Loucy (cell line): ENCODE measurements around the gene BBX.

ENCODE experiments used
- H2AFZ ChIP-seq: fragments of 200-600 bp; sonication (generic); 2 replicates; pipeline ENCODE4 v1.6.0; 2016; ENCODE audit warnings: antibody characterized with exemption, mild to moderate bottlenecking, low read length, moderate library complexity
- H3F3A ChIP-seq: fragments of 200-600 bp; 2 replicates; pipeline ENCODE4 v1.6.0; 2016; ENCODE audit warnings: antibody characterized with exemption, low read depth, mild to moderate bottlenecking
- H3K27me3 ChIP-seq: fragments of 200-600 bp; sonication (generic); 2 replicates; pipeline ENCODE4 v1.6.1; 2014; ENCODE audit warnings: low read length, mild to moderate bottlenecking; ENCODE audit not compliant: insufficient read depth, poor library complexity, severe bottlenecking
- H3K36me3 ChIP-seq: fragments of 200-600 bp; sonication (generic); 2 replicates; pipeline ENCODE4 v1.6.1; 2016; ENCODE audit warnings: low read length; ENCODE audit not compliant: insufficient read depth
- H3K4me1 ChIP-seq: fragments of 200-600 bp; sonication (generic); 2 replicates; pipeline ENCODE4 v1.5.1; 2014; ENCODE audit warnings: low read length, mild to moderate bottlenecking; ENCODE audit not compliant: insufficient read depth, poor library complexity, severe bottlenecking
- H3K4me2 ChIP-seq: fragments of 200-600 bp; sonication (generic); 2 replicates; pipeline ENCODE4 v1.6.0; 2014; ENCODE audit warnings: antibody characterized with exemption, low read length, low read depth, mild to moderate bottlenecking; ENCODE audit not compliant: poor library complexity, severe bottlenecking
- H3K4me3 ChIP-seq: fragments of 200-600 bp; sonication (generic); 2 replicates; pipeline ENCODE4 v1.5.1; 2014; ENCODE audit warnings: low read length, mild to moderate bottlenecking, mixed read lengths; ENCODE audit not compliant: poor library complexity, severe bottlenecking
- H3K79me2 ChIP-seq: fragments of 200-600 bp; sonication (generic); 2 replicates; pipeline ENCODE4 v1.6.1; 2014; ENCODE audit warnings: low read length; ENCODE audit not compliant: insufficient read depth
- H3K9ac ChIP-seq: fragments of 200-600 bp; sonication (generic); 2 replicates; pipeline ENCODE4 v1.6.0; 2014; ENCODE audit warnings: mild to moderate bottlenecking, low read depth, low read length, moderate library complexity; ENCODE audit not compliant: poor library complexity, severe bottlenecking
- H3K9me2 ChIP-seq: fragments of 200-600 bp; sonication (generic); replicated peaks from 2 replicates; pipeline ENCODE4 v1.6.1; 2016; ENCODE audit warnings: low read depth, low read length, mixed read lengths
- H3K9me3 ChIP-seq: fragments of 200-600 bp; sonication (generic); 2 replicates; pipeline ENCODE4 v1.6.1; 2014; ENCODE audit warnings: mild to moderate bottlenecking, antibody characterized with exemption, low read length, low read depth; ENCODE audit not compliant: insufficient read depth
- H4K20me1 ChIP-seq: fragments of 200-600 bp; sonication (generic); 2 replicates; pipeline ENCODE4 v1.6.0; 2014; ENCODE audit warnings: antibody characterized with exemption, low read length, mild to moderate bottlenecking; ENCODE audit not compliant: insufficient read depth, poor library complexity, severe bottlenecking
- CTCF ChIP-seq: fragments of 200-600 bp; sonication (generic); conservative IDR thresholded peaks from 2 replicates; pipeline ENCODE4 v1.5.1; 2014; ENCODE audit warnings: mild to moderate bottlenecking, antibody characterized with exemption, low read length
- EZH2phosphoT487 ChIP-seq: fragments of 200-600 bp; IDR thresholded peaks from 2 replicates; pipeline ENCODE4 v1.6.1; 2018; ENCODE audit warnings: antibody characterized with exemption, mild to moderate bottlenecking, moderate library complexity, borderline replicate concordance

The BBX gene

GRCh38 chr3:107813026-107813425, 290.3 kb downstream of the BBX start:
- H3K9me3 ChIP-seq = no peaks in the 10 kb centered on the region
- H3K9me2 ChIP-seq = no peaks in the 10 kb centered on the region
- no peak overlapping the region for H3K4me2 ChIP-seq
- no peak overlapping the region for H3K9ac ChIP-seq
- H3K4me3 ChIP-seq = no peak overlapping the region
- no peaks in the 10 kb centered on the region for H4K20me1 ChIP-seq
- H2AFZ ChIP-seq = no peak overlapping the region
- H3K27me3 ChIP-seq = no peaks in the 10 kb centered on the region
- H3K4me1 ChIP-seq = peaks cover 22% of the 10 kb centered on the region
- H3K36me3 ChIP-seq = peaks cover 2% of the 10 kb centered on the region; the same call in 1 of the 2 replicates
- TF ChIP-seq EZH2phosphoT487 = no peak
- TF ChIP-seq CTCF = no peak
- H3F3A ChIP-seq = 0 out of 2 replicates have a peak, but pooled peaks cover 4% of the 10 kb centered on the region
- no peaks in the 10 kb centered on the region for H3K79me2 ChIP-seq

GRCh38 chr3:107816107-107816506, 293.3 kb downstream of the BBX start:
- H2AFZ ChIP-seq = no peak overlapping the region
- H3K4me3 ChIP-seq = no peak overlapping the region
- H3K9me2 ChIP-seq = no peaks in the 10 kb centered on the region
- no peaks in the 10 kb centered on the region for H3K79me2 ChIP-seq
- 0 out of 2 replicates have a peak, but pooled peaks cover 4% of the 10 kb centered on the region for H3F3A ChIP-seq
- H3K4me1 ChIP-seq = peaks cover 4% of the 10 kb centered on the region
- H3K9me3 ChIP-seq = no peaks in the 10 kb centered on the region
- no peak overlapping the region for H3K9ac ChIP-seq
- H3K36me3 ChIP-seq = no peaks in the 10 kb centered on the region
- no peaks in the 10 kb centered on the region for H3K27me3 ChIP-seq
- no peak for TF ChIP-seq EZH2phosphoT487
- no peak for TF ChIP-seq CTCF
- no peaks in the 10 kb centered on the region for H4K20me1 ChIP-seq
- no peak overlapping the region for H3K4me2 ChIP-seq

- H3K4me3 ChIP-seq = no peak overlapping the region
- no peak for TF ChIP-seq CTCF
- TF ChIP-seq EZH2phosphoT487 = no peak
- no peaks in the 10 kb centered on the region for H3K36me3 ChIP-seq
- H3K79me2 ChIP-seq = no peaks in the 10 kb centered on the region
- H3K4me2 ChIP-seq = no peak overlapping the region
- H3K9me2 ChIP-seq = no peaks in the 10 kb centered on the region
- no peak overlapping the region for H2AFZ ChIP-seq
- no peaks in the 10 kb centered on the region for H3K27me3 ChIP-seq
- no peak overlapping the region for H3K9ac ChIP-seq
- no peaks in the 10 kb centered on the region for H3K9me3 ChIP-seq
- H3F3A ChIP-seq = 0 out of 2 replicates have a peak, but pooled peaks cover 4% of the 10 kb centered on the region
- H4K20me1 ChIP-seq = no peaks in the 10 kb centered on the region
- no peaks in the 10 kb centered on the region for H3K4me1 ChIP-seq
Observed at GRCh38 chr3:107817076-107817475, 294.3 kb downstream of the BBX start.
